Activated CD8-positive, alpha-beta memory T cell treated with anti-CD3 and anti-CD28 coated beads, Interleukin-2, amount 50 U/mL, for 24 hours (primary cell): Measurements from ENCODE around the gene KCTD13.
"Not testable (repeated sequence)": the region's sequence is repeated elsewhere in the genome, so short reads cannot be mapped to it uniquely, and the experiment has no call there.

Experiments used
- DNase-seq: peaks from one replicate; pipeline ENCODE4 v3.0.0-alpha.2; 2020; ENCODE audit errors: extremely low read depth

The KCTD13 gene

DNA sequence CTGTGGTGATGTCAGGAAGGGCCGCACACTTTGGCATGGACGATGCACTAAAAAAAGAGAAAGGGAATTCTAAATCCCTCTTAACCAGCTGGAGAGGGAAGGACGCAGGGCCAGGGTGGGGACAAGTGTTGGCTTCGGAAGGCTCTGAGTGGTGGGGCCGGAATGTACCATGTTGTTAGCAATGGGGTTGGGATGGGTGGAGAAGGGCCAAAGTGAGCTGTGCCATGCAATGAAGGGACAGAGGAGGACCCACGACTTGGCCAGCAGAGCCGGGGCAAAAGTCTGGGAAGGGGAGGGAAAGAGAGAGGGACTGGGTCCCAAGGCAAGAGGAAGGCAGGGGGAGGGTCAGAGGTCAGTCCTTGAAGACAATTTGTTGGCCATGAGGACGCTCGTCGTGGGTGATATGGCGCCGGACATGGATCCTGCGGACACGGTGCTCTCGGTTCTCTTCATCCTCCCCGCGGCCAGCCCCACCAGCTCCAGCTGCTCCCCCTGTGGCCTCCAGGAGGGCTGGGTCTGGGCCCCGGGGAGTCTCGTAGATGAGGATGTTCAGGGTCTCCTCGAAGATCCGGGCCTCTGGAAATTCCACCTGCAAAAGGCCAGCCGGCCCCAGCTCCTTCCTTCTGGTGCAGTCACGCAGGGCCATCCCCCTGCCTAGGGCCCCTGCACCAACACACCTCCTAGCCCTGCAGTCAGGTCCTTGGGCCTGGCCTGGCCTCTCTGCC, 19.3 kb downstream of the KCTD13 start:
- no peak for DNase-seq

DNA sequence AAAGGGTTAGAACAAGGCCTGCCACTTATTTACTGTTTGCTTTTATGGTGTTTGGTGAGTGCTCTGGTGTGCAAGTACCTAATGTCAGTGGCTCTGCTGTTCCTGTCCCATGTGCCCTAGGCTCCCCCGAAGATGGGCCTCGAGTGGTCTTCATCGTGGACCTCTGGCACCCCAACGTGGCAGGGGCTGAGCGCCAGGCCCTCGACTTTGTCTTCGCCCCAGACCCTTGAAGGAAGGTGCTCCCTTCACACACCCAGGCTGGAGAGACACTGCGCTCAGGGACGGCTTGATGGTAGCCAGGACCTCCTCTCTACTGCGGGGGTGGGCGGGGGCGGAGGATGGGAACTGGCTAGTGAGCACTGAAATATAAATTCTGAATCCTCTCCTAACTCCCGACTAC, 20.4 kb downstream of the KCTD13 start:
- no peak for DNase-seq

DNA sequence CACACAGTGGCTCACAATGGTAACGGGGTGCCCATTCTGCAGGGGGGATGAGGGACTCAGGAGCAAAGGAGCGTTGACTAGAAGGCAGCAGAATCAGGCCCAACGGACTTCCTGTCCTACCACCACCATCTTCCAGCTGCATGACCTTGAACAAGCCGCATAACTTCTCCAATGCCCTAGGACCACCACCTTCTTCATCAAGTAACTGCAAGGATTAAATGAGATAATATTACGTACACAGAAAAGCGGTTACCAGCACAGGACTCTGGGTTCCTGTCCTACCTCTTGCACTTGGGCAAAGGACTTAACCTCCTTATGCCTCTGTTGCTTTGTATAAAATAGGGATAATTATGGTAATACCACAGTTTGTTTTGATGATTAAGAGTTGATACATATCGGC, 21.1 kb downstream of the KCTD13 start:
- no peak for DNase-seq

DNA sequence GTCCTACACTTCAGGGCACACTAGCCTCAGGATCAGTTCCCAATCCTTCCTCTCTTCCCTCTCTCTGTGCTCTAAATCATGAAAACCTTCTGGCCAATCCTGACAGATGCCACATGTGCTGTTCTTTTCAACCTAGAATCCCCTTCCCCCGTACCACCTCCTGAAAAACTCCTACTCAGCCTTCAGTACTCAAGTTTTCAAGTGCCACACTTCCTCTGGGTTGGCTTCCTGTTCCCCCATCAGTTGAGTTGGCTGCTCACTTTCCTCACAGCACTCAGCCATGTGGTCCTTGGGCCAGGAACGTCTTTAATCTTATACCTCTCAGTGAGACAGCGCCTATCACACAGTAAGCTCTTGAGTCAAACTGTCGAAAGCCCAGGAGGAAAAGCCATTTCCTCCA, 22.4 kb downstream of the KCTD13 start:
- DNase-seq = no peak

DNA sequence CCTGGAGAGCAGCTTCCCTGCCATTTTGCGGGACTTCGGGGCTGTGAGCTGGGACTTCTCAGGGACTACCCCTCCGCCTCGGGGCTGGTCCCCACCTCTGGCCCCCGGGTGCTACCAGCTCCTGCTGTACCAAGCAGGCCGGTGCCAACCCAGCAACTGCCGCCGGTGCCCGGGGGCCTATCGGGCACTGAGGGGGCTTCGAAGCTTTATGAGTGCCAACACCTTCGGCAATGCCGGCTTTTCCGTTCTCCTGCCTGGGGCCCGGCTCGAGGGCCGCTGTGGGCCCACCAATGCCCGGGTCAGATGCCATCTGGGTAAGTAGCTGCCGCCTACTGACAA, 24.4 kb downstream of the KCTD13 start:
- DNase-seq = no peak

DNA sequence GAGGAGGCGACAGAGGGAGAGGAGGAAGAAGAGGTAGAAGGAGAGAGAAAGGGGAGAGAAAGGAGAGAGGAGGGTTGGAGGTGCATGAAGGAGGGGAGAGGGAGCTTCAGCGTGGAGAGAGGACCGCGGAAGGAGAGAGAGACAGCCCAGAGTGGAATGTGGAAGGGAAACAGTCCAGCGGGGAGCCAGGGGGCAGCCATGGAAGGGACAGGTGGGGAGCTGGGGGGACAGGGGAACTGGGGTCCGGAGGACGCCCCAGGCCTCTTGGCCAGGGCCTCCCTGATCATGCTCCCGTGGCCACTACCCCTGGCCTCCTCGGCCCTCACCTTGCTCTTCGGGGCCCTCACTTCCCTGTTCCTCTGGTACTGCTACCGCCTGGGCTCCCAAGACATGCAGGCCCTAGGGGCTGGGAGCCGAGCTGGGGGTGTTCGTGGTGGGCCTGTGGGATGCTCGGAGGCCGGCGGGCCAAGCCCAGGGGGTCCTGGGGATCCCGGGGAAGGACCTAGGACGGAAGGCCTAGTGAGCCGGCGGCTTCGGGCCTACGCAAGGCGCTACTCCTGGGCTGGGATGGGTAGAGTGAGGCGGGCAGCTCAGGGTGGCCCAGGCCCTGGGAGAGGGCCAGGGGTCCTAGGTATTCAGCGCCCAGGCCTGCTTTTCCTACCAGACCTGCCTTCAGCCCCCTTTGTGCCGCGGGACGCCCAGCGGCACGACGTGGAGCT, 25.0 kb downstream of the KCTD13 start:
- no peak for DNase-seq

DNA sequence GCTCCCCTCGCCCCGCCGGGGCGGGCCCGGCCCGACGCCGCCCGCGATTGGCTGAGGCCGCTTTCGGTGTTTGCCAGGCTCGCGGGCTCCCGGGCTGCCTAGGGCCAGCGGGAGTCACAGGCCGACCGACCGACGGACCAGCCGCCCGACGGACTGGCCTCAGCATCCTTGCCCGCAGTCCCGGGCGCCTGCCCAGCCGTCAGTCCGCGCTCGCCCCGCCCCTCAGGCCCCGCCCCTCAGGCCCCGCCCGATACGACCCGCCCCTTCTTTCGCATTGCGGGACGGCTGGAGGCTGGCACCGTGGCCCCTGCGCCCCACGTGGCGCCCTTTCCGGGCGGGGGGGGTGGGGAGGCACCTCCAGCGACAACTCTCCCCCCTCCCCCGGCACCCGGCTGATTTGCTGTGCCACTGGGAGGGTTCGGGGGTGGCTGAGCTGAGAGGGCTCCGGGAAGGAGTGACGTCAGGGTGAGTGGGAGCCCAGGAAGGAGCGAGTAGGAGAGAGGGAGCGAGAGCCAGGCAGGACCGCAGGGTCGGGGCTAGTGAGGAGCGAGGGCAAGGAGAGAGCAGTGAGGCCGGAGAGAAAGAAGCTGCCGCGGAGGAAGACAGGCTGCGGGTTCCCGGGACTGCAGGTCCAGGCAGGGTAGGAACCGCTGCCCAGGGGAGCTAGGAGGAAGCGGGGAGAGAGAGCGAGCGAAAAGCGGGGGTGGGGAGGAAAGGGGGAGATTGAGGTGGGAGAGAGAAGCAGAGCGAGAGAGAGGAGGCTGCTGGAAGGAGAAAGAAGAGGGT, 25.7 kb downstream of the KCTD13 start, which contains the start of gene ASPHD1:
Gene ASPHD1, plus strand, starts transcription at position 387 of the 786 bp plus-strand sequence. CDS start 484 bp downstream, outside the sequence.
- no peak for DNase-seq

DNA sequence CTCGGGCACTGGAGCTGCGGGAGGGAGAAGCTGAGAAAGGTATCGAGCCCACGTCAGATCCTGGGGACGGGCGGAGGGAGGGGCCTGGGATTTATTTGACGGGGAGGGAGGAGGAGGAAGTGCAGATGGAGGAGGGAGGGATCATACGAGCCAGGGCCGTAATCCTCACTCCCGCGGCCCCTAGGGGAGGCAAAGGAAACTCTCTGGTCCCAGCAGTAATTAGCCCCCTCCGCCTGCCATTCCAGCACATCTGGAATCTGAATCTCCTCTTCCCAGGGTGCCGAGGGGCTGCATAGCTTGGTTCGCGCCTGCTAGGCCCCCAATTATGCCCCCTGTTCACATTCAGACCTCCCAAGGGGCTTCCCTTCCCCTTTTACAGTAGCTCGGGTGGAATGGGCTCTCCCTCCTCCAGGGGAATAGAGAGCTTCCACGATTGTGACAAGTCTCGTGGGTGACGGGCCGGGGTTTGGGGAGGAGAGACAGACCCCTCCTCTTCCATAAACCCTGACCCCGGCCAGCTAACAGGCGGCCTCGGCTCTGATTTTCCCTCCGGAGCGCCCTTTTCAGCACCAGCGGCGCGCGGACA, 26.4 kb downstream of the KCTD13 start, which contains the start of gene SEZ6L2:
Gene SEZ6L2, minus strand, starts transcription at position 35 of the 586 bp plus-strand sequence. CDS start 531 bp downstream, outside the sequence.
- peak; percentile 34 for DNase-seq

DNA sequence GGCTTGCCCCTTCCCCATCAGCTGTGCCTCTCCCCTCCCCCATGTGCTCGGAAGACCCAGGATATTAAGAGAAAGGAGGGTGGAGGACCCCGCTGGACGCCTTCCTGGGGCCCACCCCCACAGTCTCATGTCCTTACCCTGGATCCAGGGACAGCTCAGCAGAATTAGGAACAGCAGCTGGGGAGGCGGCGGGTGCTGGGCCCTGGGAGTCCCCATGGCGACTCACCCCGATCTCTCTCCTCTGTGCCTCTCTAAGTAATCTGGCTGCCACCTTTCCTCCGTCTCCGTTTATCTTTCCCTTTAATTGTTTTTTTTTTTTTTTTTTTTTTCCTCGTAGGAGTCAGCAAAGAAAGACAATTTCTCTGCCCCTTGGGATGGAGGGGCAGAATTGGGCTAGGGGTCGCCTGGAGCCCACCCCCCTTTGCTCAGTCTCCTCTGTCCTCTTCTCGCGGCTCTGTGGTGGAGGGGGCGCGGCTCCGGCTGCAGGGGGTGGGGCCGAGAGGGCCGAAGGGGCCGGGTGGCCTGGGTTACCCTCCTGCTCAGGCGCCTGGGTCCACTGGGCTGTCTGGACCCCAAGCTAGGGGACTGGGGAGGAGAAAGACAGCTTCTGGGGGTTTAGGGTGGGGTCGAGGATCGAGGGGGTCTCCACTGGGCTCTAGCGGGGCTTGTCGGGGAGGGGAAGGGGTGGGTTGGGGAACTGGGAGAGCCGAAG, 27.1 kb downstream of the KCTD13 start:
- DNase-seq = no peak

DNA sequence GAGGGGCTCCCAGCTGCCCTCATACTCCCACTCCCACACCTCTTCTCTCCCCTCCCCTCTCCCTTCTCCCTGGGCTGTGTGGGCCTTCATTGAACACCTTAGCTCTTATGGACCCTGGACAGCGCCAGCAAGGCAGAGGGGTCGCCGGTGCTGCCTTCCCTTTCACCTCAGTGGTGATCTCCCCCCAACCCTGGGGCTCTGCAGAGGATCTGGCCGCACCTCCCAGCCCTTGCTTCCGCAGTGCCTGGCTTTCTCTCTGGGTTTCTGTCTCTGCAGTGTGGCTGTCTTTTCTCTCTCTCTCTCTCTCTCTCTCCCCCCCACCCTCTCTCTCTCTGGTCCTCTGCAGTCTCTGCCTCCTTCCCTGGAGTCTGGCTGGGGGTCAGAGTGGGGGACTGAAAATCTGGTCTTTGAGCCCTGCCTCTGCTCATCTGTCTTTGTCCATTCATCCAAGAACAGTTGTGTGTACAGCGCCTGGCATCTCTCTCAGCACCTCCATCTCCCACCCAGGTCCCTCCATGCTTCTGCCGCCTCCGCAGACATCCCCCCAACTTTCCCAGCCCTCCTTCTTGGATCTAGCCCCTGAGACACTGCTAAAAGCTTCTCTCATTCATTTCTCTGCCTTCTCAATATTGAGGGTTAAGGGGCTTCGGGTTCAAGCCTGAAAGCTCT, 27.8 kb downstream of the KCTD13 start:
- no peak for DNase-seq

DNA sequence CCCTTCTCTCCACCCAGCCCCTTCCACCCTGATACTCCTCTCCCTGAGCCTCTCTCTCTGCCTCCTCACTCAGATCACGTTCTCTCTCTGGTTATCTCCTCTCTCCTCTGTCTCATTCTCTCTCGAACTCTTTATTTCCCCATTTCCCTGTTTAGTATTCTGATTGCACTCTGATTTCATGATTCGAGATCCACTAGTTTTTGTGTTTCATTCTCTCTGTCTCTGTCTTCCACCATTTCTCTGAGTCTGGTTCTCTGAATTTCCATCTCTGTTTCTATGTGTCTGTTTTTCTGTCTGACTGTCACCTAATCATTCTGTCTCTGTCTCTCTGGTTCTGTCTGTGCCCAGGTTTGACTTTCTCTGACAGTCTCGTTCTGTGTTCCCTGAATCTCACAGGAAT, 28.7 kb downstream of the KCTD13 start:
- DNase-seq = no peak

DNA sequence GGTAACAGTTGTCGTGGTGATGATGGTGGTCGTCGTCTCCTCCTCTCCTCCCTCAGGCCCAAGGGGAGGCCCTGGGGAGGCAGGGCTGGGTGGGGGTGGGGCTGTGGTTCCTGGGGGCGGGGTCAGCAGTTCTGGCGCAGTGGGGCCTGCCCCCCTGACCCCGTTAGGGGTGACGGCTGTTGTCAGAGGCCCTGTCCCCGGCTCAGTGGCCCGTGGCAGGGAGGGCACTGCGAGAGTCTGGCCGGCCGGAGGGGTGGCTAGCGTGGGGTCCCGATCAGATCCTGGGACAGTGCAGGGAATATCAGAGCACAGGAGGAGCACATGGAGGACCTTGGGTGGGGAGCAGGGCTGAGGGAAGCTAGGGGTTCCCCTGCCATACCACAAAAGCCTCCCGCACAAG, 29.2 kb downstream of the KCTD13 start:
- DNase-seq = no peak

DNA sequence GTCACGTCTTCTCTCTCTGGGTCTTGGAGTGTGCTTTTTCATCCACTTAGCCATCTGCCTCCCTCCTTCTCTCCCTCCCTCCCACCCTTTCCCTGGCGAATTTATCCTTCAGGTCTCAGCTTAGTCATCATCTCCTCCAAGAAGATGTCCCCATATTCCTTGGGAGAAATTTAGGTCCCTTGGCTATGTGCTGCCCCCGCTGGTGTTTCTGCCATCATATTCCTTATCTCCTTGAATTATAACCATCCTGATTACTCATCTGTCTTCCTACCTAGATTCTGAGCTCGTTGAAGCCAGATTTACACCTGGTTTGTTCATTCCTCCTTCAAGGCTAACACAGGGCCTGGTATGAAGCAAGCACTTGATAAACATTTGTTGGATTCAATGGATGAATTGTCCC, 31.7 kb downstream of the KCTD13 start:
- DNase-seq = no peak

DNA sequence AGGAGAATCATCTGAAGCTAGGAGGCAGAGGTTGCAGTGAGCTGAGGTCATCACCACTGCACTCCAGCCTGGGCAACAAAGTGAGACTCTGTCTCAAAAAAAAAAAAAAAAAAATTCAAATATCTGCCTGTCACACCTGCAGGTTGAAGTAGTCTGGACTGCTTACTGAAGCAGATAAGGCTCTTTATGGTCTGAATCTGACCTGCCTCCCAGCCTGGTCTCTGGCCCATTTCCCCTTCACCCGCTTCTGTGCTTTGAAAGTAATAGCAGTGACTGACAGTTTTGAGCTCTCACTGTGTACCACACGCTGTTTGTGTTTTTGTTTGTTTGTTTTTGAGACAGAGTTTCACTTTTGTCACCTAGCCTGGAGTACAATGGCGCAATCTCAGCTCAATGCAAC, 32.5 kb downstream of the KCTD13 start:
- no peak for DNase-seq

DNA sequence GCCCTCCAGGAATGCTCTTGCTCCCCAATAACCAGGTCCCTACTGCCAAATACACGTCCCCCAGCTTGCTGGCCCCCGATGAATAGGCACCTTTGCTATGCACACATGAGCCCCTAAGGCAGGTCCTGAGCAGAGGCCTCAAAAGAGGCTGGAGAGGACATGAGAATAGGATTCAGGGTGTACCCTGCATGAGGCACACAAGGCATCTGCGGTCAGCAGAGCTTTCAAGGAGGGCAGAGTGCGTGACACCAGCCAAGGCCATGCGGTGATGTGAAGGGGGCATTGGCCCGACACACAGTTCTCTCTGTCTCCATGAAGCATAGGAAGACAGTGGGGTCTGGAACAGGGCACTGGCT, 33.6 kb downstream of the KCTD13 start:
- no peak for DNase-seq

DNA sequence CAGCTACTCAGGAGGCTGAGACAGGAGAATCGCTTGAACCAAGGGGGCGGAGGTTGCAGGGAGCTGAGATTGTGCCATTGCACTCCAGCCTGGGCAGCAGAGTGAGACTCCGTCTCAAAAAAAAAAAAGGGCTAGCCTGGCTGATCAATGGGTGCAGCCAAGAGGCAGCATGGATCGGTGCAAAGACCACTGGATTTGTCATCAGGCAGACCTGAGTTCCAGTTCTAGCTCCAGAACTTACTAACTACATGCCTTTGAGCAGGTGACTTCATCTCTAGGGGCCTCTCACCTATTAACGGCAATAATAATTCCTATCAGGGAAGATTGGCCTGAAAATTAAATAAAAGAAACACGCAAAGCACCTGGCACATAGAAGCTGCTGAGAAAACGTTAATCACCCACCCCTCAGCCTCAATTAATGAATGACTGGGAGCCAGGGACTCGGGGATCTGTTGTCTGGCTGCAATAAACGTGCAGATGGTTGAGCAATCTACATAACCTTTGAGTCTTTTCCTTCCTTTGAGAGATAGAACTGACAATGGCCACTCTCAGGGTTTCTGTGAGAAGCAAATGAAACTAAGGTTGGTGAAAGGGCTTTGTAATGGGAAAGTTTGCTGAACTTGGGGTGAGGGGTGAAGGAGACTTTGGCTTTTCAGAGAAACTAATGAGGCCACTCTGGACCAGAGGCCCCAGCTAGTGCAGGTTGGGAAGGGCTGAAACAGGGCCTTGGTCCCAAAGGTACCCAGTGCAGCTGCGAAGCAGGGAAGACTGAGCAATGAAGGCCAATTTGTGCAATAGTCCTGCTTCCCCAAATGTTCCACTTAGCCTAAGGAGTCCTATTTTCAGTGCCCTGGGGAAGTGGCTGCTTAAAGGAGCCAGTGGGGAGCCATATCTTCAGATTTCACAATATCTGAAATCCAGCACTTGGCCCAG, 34.2 kb downstream of the KCTD13 start:
- DNase-seq = no peak

DNA sequence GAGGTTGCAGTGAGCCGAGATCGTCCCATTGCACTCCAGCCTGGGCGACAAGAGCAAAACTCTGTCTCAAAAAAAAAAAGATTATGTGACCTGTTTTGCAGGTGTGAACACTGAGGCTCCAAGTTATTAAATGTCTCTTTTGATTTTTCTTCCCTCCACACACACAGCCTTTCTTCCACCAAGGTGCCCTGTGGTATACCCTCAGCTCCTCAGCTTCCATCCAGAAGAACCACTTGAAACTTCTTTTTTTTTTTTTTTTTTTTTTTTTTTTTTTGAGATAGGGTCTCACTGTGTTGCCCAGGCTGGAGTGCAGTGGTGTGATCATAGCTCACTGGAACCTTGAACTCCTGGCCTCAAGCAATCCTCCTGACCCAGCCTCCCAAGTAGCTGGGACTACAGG, 36.7 kb downstream of the KCTD13 start:
- DNase-seq = not testable (repeated sequence)

DNA sequence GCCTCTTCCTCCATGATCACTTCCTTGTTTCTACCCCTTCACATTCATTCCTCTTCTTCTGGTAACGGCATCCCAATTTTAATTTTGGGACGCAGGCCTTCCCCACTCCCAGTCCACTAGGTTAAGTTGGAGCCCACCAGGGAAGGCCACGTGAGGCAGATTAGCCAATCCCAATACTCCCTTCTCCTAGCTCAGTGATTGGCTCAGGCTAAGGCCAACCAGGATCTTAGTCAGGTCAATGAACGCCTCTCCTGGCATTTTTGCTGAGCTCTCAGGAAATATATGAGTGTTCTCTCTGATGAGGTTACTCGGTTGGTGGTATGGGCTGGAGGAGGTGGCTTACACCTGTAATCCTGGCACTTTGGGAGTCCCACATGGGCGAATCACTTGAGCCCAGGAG, 42.0 kb downstream of the KCTD13 start:
- no peak for DNase-seq

DNA sequence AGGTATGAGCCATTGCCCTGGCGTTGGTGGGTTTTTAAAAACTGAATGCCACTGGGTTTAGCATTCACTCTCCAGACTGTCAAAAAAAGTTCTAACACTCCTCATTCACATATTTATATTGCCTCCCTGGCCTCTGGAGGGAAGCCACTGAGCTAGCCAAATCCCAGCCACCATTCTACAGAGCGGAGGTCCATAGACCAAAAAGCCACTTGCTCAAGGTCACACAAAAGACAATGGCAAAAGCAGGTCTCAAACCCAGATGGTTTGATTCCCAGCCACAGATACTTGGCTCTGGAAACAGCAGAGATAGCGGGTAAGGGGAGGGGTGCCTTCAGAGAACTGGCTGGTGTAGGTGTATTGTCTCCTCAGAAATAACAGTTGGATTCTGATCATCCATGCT, 45.0 kb downstream of the KCTD13 start:
- DNase-seq = no peak

DNA sequence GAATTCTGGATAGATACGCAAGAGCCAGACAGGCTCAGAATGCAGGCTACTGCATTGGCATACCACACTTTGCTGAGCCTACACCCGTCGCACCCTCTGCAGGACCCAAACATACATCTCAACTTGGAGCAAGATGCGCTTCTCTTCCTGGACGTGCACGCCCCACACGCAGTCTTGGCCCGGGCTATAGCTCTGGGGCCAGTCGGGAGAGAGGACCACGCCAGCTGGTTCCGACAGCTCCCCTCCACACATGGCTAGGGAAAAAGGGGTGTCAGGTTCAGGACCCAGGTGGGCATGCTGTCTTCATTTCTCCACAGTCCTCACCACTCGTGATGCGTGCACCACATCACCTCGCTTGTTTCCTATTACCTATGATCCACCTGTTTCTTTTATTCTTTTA, 47.9 kb downstream of the KCTD13 start:
- no peak for DNase-seq
